Measurements from ENCODE around the gene AKR1D1. TPM values are rescaled to one million over a fixed set of nuclear protein-coding genes. Genes with fewer than 3 reads are reported as not detected.
"Not testable (repeated sequence)": the region's sequence is repeated elsewhere in the genome, so short reads cannot be mapped to it uniquely, and the experiment has no call there.

Gene AKR1D1
- total RNA-seq, 1 experiment from 2014 or later, result 0.10 TPM

- H3K9ac ChIP-seq (ENCODE audit: low read length); H3K9me3 ChIP-seq (ENCODE audit: control insufficient read depth in 1 of 2, insufficient read depth in 1 of 2, low read depth in 1 of 2, low read length in 2 of 2); H4K20me1 ChIP-seq (ENCODE audit: insufficient read depth); H3K36me3 ChIP-seq (ENCODE audit: control insufficient read depth in 1 of 2, insufficient read depth in 2 of 2, low read length in 2 of 2); H3K4me3 ChIP-seq (replicated peaks in 1 of 2; ENCODE audit: low read depth in 1 of 2, low read length in 2 of 2); H3K27me3 ChIP-seq (ENCODE audit: insufficient read depth, low read length); CTCF ChIA-PET; H3K27ac ChIP-seq (ENCODE audit: low read depth, low read length); H3K79me2 ChIP-seq (ENCODE audit: insufficient read depth, low read length); RAD21 ChIA-PET (ENCODE audit: low non-redundant PET in 1 of 2, low total read pairs in 2 of 2, uncharacterized antibody in 2 of 2, unreplicated experiment in 2 of 2); intact Hi-C loops (cut with micrococcal nuclease); POLR2A ChIA-PET; BruUV-seq (replicated peaks); H2AFZ ChIP-seq (ENCODE audit: low read depth, low read length, poor library complexity, severe bottlenecking); H3K4me2 ChIP-seq (ENCODE audit: low read length); H3K9me2 ChIP-seq (ENCODE audit: insufficient read depth); DNase-seq (ENCODE audit: low read depth, low spot score); ATAC-seq; H3K4me1 ChIP-seq (ENCODE audit: control insufficient read depth in 1 of 2, insufficient read depth in 2 of 2, low read length in 2 of 2): not testable (repeated sequence)
Observed at GRCh38 chr7:138146757-138147734, 70.8 kb downstream of the AKR1D1 start.

- Histone ChIP-seq H3K9ac (ENCODE audit: low read length) (no peak overlapping the region), H3K4me3 (replicated peaks in 1 of 2; ENCODE audit: low read depth in 1 of 2, low read length in 2 of 2) (no peak overlapping the region), H3K9me3 (ENCODE audit: control insufficient read depth in 1 of 2, insufficient read depth in 1 of 2, low read depth in 1 of 2, low read length in 2 of 2) (no peaks in the 10 kb centered on the region), H3K27ac (ENCODE audit: low read depth, low read length) (no peak overlapping the region), H3K9me2 (ENCODE audit: insufficient read depth) (no peaks in the 10 kb centered on the region), H3K27me3 (ENCODE audit: insufficient read depth, low read length) (no peaks in the 10 kb centered on the region), H3K4me2 (ENCODE audit: low read length) (no peak overlapping the region), H3K79me2 (ENCODE audit: insufficient read depth, low read length) (no peaks in the 10 kb centered on the region), H3K4me1 (ENCODE audit: control insufficient read depth in 1 of 2, insufficient read depth in 2 of 2, low read length in 2 of 2) (no peaks in the 10 kb centered on the region), H2AFZ (ENCODE audit: low read depth, low read length, poor library complexity, severe bottlenecking) (no peak overlapping the region), H3K36me3 (ENCODE audit: control insufficient read depth in 1 of 2, insufficient read depth in 2 of 2, low read length in 2 of 2) (no peaks in the 10 kb centered on the region), H4K20me1 (ENCODE audit: insufficient read depth) (no peaks in the 10 kb centered on the region)
- ATAC-seq, result no peak
- ChIA-PET RAD21 (ENCODE audit: low non-redundant PET in 1 of 2, low total read pairs in 2 of 2, uncharacterized antibody in 2 of 2, unreplicated experiment in 2 of 2) (no interaction called here), POLR2A (no interaction called here), CTCF (no interaction called here)
- BruUV-seq (replicated peaks), result no TSS peak
- TF ChIP-seq EZH2phosphoT487 (IDR thresholded peaks at IDR 0.05; ENCODE audit: borderline replicate concordance), result no peak
- TF ChIP-seq ZNF274 (IDR thresholded peaks at IDR 0.05; ENCODE audit: low read depth, low read length), result no peak
- TF ChIP-seq CTCF (IDR thresholded peaks at IDR 0.05 in 2 of 3, conservative IDR thresholded peaks at IDR 0.05 in 1 of 3; ENCODE audit: borderline replicate concordance in 1 of 3, insufficient read depth in 1 of 3, low read depth in 2 of 3, low read length in 2 of 3), result no peak
- no peak for TF ChIP-seq SIN3A (IDR thresholded peaks at IDR 0.05; ENCODE audit: low read depth)
- TF ChIP-seq ATF3 (IDR thresholded peaks at IDR 0.05), result no peak
- TF ChIP-seq ZFX (IDR thresholded peaks at IDR 0.05), result no peak
- no peak for TF ChIP-seq SRF (IDR thresholded peaks at IDR 0.05; ENCODE audit: low read depth)
- intact Hi-C loops (cut with micrococcal nuclease), result no loop called here
- DNase-seq (ENCODE audit: low read depth, low spot score), result no peak
Observed at GRCh38 chr7:138151731-138152577, 75.7 kb downstream of the AKR1D1 start.
